NCI-H2227 treated with DMSO at 0.1 percent for 48 hours (cell line): ENCODE measurements around the gene GMPS.
"Not testable (repeated sequence)": the region's sequence is repeated elsewhere in the genome, so short reads cannot be mapped to it uniquely, and the experiment has no call there.

ENCODE experiments used
- DNase-seq: peaks from one replicate; lab custom pipeline; 2025; lab: John Stamatoyannopoulos, UW

The GMPS gene

GRCh38 chr3:155870133-155870944 is at the start of gene GMPS:
Gene GMPS, plus strand, starts transcription at chr3:155870650. Its CDS starts 221 bp downstream, at chr3:155870871.
- peak; percentile 91 for DNase-seq

- not testable (repeated sequence) for DNase-seq
Measured at GRCh38 chr3:155828490-155829098, 41.9 kb upstream of the GMPS start.

GRCh38 chr3:155835341-155836071 is 34.9 kb upstream of the GMPS start:
- DNase-seq: no peak

- DNase-seq: no peak
Measured at GRCh38 chr3:155843569-155843968, 26.9 kb upstream of the GMPS start.

GRCh38 chr3:155846119-155846518 is 24.3 kb upstream of the GMPS start:
- DNase-seq: no peak

- no peak for DNase-seq
Measured at GRCh38 chr3:155847993-155848392, 22.5 kb upstream of the GMPS start.

GRCh38 chr3:155849404-155849803 is 21.0 kb upstream of the GMPS start:
- DNase-seq: not testable (repeated sequence)

- no peak for DNase-seq
Measured at GRCh38 chr3:155852341-155852740, 18.1 kb upstream of the GMPS start.

GRCh38 chr3:155853214-155854140 is 17.0 kb upstream of the GMPS start:
- DNase-seq: no peak

GRCh38 chr3:155854141-155854940 is 16.1 kb upstream of the GMPS start, which contains the start of gene SLC33A1:
Gene SLC33A1, minus strand, starts transcription at chr3:155854427. Its CDS starts 430 bp downstream, at chr3:155853997.
- peak; percentile 94 for DNase-seq

GRCh38 chr3:155859859-155860258 is 10.6 kb upstream of the GMPS start:
- peak; percentile 56 for DNase-seq

- DNase-seq: not testable (repeated sequence)
Measured at GRCh38 chr3:155860424-155860823, 10.0 kb upstream of the GMPS start.

GRCh38 chr3:155861476-155862183 is 8.8 kb upstream of the GMPS start:
- DNase-seq: no peak

- DNase-seq: not testable (repeated sequence)
Measured at GRCh38 chr3:155862290-155862982, 8.0 kb upstream of the GMPS start.

GRCh38 chr3:155863072-155863784 is 7.2 kb upstream of the GMPS start:
- no peak for DNase-seq

- no peak for DNase-seq
Measured at GRCh38 chr3:155869691-155870090, 759 bp upstream of the GMPS start.

GRCh38 chr3:155870945-155871745 is 695 bp downstream of the GMPS start:
- DNase-seq: no peak

GRCh38 chr3:155871746-155872158 is 1.3 kb downstream of the GMPS start:
- DNase-seq: peak; percentile 21
